NK-92 (cell line): Measurements from ENCODE around the gene KLHL6.
"Not testable (repeated sequence)": the region's sequence is repeated elsewhere in the genome, so short reads cannot be mapped to it uniquely, and the experiment has no call there.

ENCODE experiments used
- DNase-seq: peaks from one replicate; lab custom pipeline; 2025; ENCODE audit not compliant: unreplicated experiment; lab: John Stamatoyannopoulos, UW

Gene KLHL6

GRCh38 chr3:183449791-183450190 is 105.7 kb downstream of the KLHL6 start:
- no peak for DNase-seq

DNA sequence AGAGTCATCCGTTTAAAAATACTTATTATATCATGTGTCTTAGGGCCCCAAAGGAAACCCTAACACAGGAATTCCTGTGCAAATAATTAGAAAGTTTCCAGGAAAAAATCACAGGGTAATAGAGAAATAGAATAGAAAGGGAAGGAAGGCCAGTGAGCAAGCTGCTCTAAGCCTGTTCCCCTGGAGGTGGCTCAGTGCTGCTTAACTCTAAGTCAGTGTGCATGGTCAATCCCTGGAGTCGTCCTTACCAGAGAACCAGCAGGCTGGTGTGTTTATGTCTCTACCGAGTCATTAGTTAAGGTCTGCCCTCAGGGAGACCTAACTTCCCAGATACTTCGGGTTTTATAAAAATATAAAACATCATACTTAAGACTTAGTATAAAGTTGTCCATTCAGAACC is 106.1 kb downstream of the KLHL6 start:
- no peak for DNase-seq

- DNase-seq, result no peak
These were observed 107.0 kb downstream of the KLHL6 start for GRCh38 chr3:183448369-183449128.

- DNase-seq, result no peak
These were observed 108.1 kb downstream of the KLHL6 start for GRCh38 chr3:183447206-183448001.

DNA sequence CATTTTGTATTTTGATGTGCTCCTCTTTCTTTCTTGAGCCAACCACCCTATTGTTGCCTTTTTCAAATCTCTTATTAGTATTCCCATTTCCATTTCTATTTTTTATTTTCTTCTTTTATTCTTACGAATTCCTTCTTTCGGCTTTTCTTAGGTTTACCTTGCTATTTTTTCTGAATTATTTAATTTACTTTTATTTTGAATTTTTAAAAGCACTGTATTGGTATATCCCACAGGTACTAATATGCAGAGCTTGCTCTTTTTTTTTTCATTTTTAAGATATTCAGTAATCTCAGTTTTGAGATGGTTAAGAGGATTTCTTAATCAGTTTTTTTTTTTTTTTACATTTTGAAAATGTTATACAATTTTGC is 108.7 kb downstream of the KLHL6 start:
- DNase-seq, result no peak

DNA sequence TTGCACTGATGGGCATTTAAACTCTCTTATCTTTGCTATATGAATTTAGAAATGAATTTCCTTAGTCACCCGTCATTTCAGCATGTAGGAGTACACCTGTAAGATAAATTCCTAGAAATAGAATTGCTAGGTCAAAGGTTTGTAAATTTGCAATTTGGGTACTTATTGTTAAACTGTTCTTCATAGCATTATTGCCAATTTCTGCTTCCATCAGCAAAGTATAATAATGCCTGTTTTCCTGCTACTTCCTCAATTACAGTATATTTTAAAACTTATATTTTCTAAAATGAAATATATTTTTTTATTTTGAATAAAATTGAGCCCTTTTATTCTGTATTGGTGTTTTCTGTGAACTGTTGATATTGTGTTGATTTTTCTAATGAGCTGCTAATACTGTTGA is 110.8 kb downstream of the KLHL6 start:
- DNase-seq, result no peak

DNA sequence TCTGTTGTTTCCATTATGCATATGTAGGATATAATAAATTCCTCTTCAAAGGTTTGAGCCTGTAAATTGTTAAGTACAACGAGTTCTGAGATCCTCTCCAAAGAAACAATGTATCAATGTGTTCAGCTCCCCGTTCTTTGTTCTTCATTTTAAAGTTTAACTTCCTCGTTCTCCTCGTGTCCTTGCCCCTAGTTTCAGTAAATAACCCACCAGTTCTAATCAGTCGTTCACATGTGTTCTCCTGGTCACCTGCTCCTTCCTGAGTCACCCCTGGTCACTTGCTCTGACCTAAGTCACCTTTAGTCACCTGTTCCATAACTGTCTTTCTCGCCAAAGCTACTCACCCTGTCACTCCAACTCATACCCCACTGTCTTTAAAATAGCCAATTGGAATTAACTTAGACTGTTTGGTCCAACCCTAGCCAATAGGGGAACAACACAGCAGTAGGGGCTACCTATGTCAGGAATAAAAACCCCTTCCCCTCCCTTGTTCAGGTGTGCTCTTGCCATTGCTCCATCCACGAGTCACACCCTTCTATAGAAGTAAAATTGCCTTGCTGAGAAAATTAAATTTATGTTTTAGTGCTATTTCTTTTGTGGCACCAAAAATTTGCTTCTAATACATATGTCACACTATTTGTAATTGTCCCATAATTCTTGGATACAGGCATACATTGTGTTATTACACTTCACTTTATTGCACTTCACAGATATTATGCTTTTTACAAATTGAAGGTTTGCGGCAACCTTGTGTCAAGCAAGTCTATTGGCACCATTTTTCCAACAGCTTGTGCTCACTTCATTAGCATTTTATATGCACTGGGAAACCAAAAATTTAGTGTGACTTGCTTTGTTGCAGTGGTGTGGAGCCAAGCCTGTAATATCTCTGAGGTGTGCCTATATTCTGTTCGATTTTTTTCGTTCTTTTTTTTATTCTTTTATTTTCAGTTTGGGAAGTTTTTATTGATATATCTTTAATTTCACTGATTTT is 111.8 kb downstream of the KLHL6 start:
- DNase-seq, result no peak

GRCh38 chr3:183442994-183443393 is 112.5 kb downstream of the KLHL6 start:
- no peak for DNase-seq

GRCh38 chr3:183440521-183440920 is 115.0 kb downstream of the KLHL6 start:
- DNase-seq, result not testable (repeated sequence)

DNA sequence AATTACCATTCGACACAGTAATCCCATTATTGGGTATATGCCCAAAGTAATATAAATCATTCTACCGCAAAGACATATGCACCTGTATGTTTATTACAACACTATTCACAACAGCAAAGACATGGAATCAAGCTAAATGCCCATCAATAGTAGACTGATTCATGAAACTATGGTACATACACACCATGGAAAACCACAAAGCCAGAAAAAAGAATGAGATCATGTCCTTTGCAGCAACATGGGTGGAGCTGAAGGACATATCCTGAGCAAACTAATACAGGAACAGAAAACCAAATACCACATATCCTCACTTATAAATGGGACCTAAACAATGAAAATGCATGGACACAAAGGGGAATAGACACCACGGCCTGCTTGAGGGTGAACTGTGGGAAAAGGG is 116.0 kb downstream of the KLHL6 start:
- DNase-seq, result no peak

DNA sequence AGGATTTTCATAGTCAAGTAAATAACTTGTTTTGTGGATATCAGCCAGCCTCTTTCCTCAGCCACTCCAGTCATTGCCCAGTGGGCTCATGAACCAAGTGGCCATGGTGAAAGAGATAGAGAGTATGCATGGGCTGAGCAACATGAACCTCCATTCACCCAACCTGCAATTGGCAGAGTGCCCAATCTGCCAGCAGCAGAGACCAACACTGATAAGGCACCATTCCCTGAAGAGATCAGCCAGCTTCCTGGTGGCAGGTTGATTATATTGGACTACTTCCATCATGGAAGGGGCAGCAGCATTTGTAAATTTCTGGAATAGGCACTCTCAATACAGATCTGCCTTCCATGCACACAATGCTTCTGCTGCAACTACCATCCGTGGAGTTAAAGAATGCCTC is 116.8 kb downstream of the KLHL6 start:
- DNase-seq, result no peak

GRCh38 chr3:183437666-183438564 is 117.6 kb downstream of the KLHL6 start:
- DNase-seq, result no peak
